Cardiac fibroblast (primary cell): Measurements from ENCODE around the gene ZNF607.
"Not testable (repeated sequence)": the region's sequence is repeated elsewhere in the genome, so short reads cannot be mapped to it uniquely, and the experiment has no call there.

ENCODE experiments used
- DNase-seq, 2 donors: peaks; one replicate each; pipeline versions ENCODE4 v3.0.0 to v3.0.0-alpha.2; 2010; ENCODE audit warnings: low read depth in 2 of 2
- H3K4me3 ChIP-seq, 2 donors: replicated peaks in 1 of 2; 1 replicate in 1 of 2; 2 replicates in 1 of 2; pipeline ENCODE4 v1.5.1; 2011; ENCODE audit warnings: low read depth in 2 of 2, low read length in 2 of 2, mild to moderate bottlenecking in 2 of 2, moderate library complexity in 1 of 2
- CTCF ChIP-seq: IDR thresholded peaks from one replicate; pipeline ENCODE4 v1.5.1; 2011; ENCODE audit warnings: low read depth, mild to moderate bottlenecking, low read length, inconsistent platforms

The ZNF607 gene

GRCh38 chr19:37719111-37719926, at the start of gene ZNF607:
Gene ZNF607 (minus strand): TSS chr19:37719761. CDS start chr19:37711618, 8,143 bp downstream.
- DNase-seq = peak; percentile 93

GRCh38 chr19:37763488-37763887, 43.9 kb upstream of the ZNF607 start:
- peak; percentile 3 to 78 for DNase-seq
- no peak for TF ChIP-seq CTCF
- H3K4me3 ChIP-seq = no peak overlapping the region

More at GRCh38 chr19:37719111-37719926, at the start of gene ZNF607:
- peak; percentile 71 for TF ChIP-seq CTCF
- peak within 1 kb of the TSS; percentile 79 to 90 for H3K4me3 ChIP-seq

GRCh38 chr19:37757683-37758082, 38.1 kb upstream of the ZNF607 start:
- not testable (repeated sequence) for DNase-seq, H3K4me3 ChIP-seq

GRCh38 chr19:37738371-37738770, 18.8 kb upstream of the ZNF607 start:
- no peak for TF ChIP-seq CTCF
- H3K4me3 ChIP-seq = no peak overlapping the region
- no peak for DNase-seq

GRCh38 chr19:37725181-37725580, 5.6 kb upstream of the ZNF607 start:
- no peak for TF ChIP-seq CTCF
- DNase-seq = no peak
- no peak overlapping the region for H3K4me3 ChIP-seq

GRCh38 chr19:37719927-37720265, 335 bp upstream of the ZNF607 start:
- no peak for DNase-seq
- TF ChIP-seq CTCF = no peak
- H3K4me3 ChIP-seq = peak overlapping the region; percentile 79 to 90

- peak overlapping the region; percentile 79 to 90 for H3K4me3 ChIP-seq
- no peak for TF ChIP-seq CTCF
- no peak for DNase-seq
Observed at GRCh38 chr19:37718304-37718703, 1.3 kb downstream of the ZNF607 start.
